GM12801 (cell line): ENCODE results near the gene ETFB.

ENCODE experiments used
- CTCF ChIP-seq: IDR thresholded peaks from one replicate; pipeline ENCODE4 v1.5.1; 2011; ENCODE audit warnings: control low read depth; ENCODE audit not compliant: insufficient read length; ENCODE audit errors: extremely low read depth

Gene ETFB

GRCh38 chr19:51318687-51319648 is 47.2 kb downstream of the ETFB start:
- TF ChIP-seq CTCF = no peak

GRCh38 chr19:51317968-51318367 is 48.2 kb downstream of the ETFB start:
- no peak for TF ChIP-seq CTCF

- TF ChIP-seq CTCF = no peak
Observed at GRCh38 chr19:51317376-51317775, 48.8 kb downstream of the ETFB start.

- TF ChIP-seq CTCF = no peak
Observed at GRCh38 chr19:51316688-51317087, 49.5 kb downstream of the ETFB start.

GRCh38 chr19:51311351-51312257 is 54.6 kb downstream of the ETFB start, which contains the start of gene IGLON5:
Gene IGLON5 (plus strand): TSS chr19:51311644. CDS start chr19:51311848, 204 bp downstream.
- TF ChIP-seq CTCF = no peak

- TF ChIP-seq CTCF = no peak
Observed at GRCh38 chr19:51305479-51305878, 60.7 kb downstream of the ETFB start.

- no peak for TF ChIP-seq CTCF
Observed at GRCh38 chr19:51301266-51301665, 64.9 kb downstream of the ETFB start.
